RWPE2 (cell line): ENCODE results near the gene TMEM63B.

Experiments used
- ATAC-seq: fragments of 200-7000 bp; cut with Tn5 transposase; 3 replicates; pipeline ENCODE4 v1.9.1; 2021; ENCODE audit warnings: low read depth
- DNase-seq: peaks from one replicate; pipeline ENCODE4 v3.0.0-alpha.2; 2020; ENCODE audit warnings: low spot score
- H3K27ac ChIP-seq: fragments of 450-650 bp; 2 replicates; pipeline ENCODE4 v1.5.1; 2017; ENCODE audit warnings: mild to moderate bottlenecking; ENCODE audit not compliant: poor library complexity, severe bottlenecking
- H3K27me3 ChIP-seq: fragments of 250-450 bp; sonication (Bioruptor Pico); 2 replicates; pipeline ENCODE4 v1.5.1; 2021; ENCODE audit warnings: mild to moderate bottlenecking, moderate library complexity; ENCODE audit not compliant: insufficient read depth, poor library complexity, severe bottlenecking
- H3K36me3 ChIP-seq: fragments of 250-450 bp; sonication (Bioruptor Pico); 2 replicates; pipeline ENCODE4 v1.5.1; 2020; ENCODE audit warnings: low read depth, mild to moderate bottlenecking, moderate library complexity
- H3K4me1 ChIP-seq: fragments of 250-450 bp; sonication (Bioruptor Pico); 2 replicates; pipeline ENCODE4 v1.5.1; 2021; ENCODE audit warnings: mild to moderate bottlenecking, moderate library complexity; ENCODE audit not compliant: insufficient read depth, poor library complexity, severe bottlenecking
- H3K4me3 ChIP-seq: fragments of 250-450 bp; sonication (Bioruptor Pico); 2 replicates; pipeline ENCODE4 v1.5.1; 2021; ENCODE audit warnings: mild to moderate bottlenecking, moderate library complexity; ENCODE audit not compliant: severe bottlenecking
- H3K9me3 ChIP-seq: fragments of 250-450 bp; sonication (Bioruptor Pico); 2 replicates; pipeline ENCODE4 v1.5.1; 2021; ENCODE audit warnings: mild to moderate bottlenecking, moderate library complexity; ENCODE audit not compliant: severe bottlenecking
- TF ChIP-seq, protein P1 (sequence below): fragments of 450-650 bp; IDR thresholded peaks from one replicate; pipeline ENCODE4 v1.5.1; 2017; ENCODE audit warnings: mild to moderate bottlenecking, moderate library complexity; ENCODE audit not compliant: poor library complexity, severe bottlenecking

Gene TMEM63B

DNA sequence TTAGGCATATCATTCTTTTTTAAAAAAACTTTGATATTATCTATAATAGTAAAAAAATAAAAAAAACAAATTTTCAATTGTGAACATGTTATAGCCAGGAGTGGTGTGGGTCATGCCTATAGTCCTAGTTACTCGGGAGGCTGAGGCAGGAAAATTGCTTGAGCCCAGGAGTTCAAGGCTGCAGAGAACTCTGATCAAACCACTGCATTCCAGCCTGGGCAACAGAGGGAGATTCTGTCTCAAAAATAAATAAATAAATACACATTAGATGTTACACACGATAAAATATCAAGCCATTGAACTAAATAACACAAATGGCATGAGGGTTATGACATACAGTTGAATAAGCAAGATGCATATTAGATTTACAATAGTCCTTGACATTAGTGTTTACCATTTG, 61.5 kb downstream of the TMEM63B start:
- no peaks in the 10 kb centered on the region for H3K4me1 ChIP-seq
- H3K27ac ChIP-seq, result no peak overlapping the region
- DNase-seq (no peak), ATAC-seq (no peak)
- TF ChIP-seq, protein P1, sequence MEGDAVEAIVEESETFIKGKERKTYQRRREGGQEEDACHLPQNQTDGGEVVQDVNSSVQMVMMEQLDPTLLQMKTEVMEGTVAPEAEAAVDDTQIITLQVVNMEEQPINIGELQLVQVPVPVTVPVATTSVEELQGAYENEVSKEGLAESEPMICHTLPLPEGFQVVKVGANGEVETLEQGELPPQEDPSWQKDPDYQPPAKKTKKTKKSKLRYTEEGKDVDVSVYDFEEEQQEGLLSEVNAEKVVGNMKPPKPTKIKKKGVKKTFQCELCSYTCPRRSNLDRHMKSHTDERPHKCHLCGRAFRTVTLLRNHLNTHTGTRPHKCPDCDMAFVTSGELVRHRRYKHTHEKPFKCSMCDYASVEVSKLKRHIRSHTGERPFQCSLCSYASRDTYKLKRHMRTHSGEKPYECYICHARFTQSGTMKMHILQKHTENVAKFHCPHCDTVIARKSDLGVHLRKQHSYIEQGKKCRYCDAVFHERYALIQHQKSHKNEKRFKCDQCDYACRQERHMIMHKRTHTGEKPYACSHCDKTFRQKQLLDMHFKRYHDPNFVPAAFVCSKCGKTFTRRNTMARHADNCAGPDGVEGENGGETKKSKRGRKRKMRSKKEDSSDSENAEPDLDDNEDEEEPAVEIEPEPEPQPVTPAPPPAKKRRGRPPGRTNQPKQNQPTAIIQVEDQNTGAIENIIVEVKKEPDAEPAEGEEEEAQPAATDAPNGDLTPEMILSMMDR, result no peak
- H3K36me3 ChIP-seq, result no peaks in the 10 kb centered on the region
- no peaks in the 10 kb centered on the region for H3K9me3 ChIP-seq
- no peaks in the 10 kb centered on the region for H3K27me3 ChIP-seq
- H3K4me3 ChIP-seq, result no peak overlapping the region

DNA sequence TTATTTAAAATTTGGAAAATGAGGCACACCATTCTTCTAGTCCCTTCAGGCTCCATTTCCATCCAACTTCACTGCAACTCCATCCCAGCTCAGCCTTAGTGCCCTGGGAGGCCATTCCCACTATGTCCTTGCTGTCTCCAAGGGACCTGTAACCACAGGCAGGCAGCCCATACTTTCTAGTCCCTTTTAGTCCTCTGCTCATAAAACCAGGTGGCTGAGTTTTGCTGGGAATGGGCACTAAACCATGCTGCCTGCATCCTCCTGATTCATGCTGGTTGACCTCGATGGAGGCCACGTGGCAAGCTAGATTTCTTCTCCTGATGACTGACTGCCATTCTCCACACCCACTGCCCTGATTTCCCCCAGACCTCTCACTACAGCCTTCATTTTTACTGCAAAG, 61.9 kb downstream of the TMEM63B start:
- Histone ChIP-seq H3K4me1 (no peaks in the 10 kb centered on the region), H3K36me3 (no peaks in the 10 kb centered on the region), H3K27me3 (no peaks in the 10 kb centered on the region), H3K4me3 (no peak overlapping the region), H3K9me3 (no peaks in the 10 kb centered on the region), H3K27ac (no peak overlapping the region)
- DNase-seq (no peak), ATAC-seq (no peak)
- TF ChIP-seq, protein P1, result no peak

DNA sequence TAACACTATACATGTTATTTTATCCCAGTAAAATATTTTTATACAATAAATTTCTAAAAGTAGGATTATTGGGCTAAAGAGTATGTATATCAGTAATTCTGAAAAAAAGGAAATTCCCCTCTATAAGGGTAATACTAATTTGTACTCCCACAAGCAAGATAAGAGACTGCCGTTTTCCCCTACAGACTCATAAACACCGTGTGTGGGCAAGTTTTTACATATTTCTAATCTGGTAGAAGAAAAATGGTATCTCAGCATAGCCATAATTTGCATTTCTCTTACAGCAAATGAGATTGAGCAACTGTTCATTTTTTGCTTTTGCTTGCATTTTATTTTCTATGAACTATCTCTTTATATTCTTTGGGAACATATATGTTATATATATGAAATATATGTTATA, 63.4 kb downstream of the TMEM63B start:
- Histone ChIP-seq H3K4me1 (no peaks in the 10 kb centered on the region), H3K36me3 (no peaks in the 10 kb centered on the region), H3K27ac (no peak overlapping the region), H3K27me3 (no peaks in the 10 kb centered on the region), H3K4me3 (no peak overlapping the region), H3K9me3 (no peaks in the 10 kb centered on the region)
- DNase-seq (no peak), ATAC-seq (no peak)
- TF ChIP-seq, protein P1, result no peak

DNA sequence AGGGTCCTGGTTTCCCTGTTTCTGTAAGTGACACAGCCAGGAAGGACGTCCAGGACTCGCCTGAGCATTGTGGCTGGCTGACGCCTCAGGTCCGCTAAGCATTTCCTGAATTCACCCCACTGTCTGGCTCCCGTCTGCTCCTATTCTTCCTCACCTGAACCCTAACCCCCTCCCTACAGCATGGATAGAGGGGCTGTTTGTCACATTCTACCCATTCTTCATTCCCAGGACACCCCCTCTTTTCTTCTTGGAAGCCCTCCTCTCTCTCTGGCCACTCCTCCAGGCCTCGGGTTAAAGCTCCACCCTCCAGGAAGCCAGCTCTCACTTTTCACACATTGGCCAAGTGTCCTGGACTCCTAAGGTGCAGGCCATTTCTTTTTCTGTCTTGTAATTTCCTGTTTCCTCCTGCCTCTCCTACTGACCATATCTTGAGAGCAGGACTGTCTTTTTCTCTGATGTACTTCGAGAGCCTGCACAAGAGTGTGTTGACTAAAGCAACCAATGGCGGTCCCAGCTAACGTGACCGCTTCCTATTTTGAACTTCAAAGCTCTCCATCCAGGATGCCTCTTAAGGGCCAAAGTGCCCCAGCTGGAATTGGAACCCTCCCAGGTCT, 65.2 kb downstream of the TMEM63B start:
- DNase-seq, result no peak
- Histone ChIP-seq H3K9me3 (no peaks in the 10 kb centered on the region), H3K36me3 (no peaks in the 10 kb centered on the region), H3K27ac (no peak overlapping the region), H3K27me3 (no peaks in the 10 kb centered on the region), H3K4me3 (no peak overlapping the region), H3K4me1 (no peaks in the 10 kb centered on the region)
- no peak for ATAC-seq
- TF ChIP-seq, protein P1, result no peak

DNA sequence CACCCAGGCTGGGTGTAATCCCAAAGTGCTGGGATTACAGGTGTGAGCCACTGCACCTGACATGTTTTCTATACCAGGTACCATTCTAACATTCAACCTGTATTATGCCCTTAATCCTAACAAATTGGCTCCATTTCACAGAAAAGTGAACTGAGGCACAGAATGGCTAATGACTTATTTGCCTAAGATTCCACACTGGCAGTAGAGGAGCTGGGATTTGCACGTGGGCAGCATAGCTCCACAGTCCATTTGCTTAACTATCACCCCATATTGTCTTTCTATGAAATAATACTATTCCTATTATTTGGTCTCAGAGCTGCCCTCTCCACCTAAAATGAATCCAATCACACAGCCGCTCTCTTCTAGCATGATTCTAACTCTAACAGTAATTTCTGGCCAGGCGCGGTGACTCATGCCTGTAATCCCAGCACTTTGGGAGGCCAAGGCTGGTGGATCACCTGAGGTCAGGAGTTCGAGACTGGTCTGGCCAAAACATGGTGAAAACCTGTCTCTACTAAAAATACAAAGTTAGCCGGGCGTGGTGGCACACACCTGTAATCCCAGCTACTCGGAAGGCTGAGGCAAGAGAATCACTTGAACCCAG, 66.1 kb downstream of the TMEM63B start:
- no peak for DNase-seq
- Histone ChIP-seq H3K36me3 (no peaks in the 10 kb centered on the region), H3K27ac (no peak overlapping the region), H3K4me3 (no peak overlapping the region), H3K27me3 (no peaks in the 10 kb centered on the region), H3K4me1 (no peaks in the 10 kb centered on the region), H3K9me3 (no peaks in the 10 kb centered on the region)
- TF ChIP-seq, protein P1, result no peak
- ATAC-seq, result no peak
